ENCODE data around the gene TBC1D22A.

Gene TBC1D22A

DNA sequence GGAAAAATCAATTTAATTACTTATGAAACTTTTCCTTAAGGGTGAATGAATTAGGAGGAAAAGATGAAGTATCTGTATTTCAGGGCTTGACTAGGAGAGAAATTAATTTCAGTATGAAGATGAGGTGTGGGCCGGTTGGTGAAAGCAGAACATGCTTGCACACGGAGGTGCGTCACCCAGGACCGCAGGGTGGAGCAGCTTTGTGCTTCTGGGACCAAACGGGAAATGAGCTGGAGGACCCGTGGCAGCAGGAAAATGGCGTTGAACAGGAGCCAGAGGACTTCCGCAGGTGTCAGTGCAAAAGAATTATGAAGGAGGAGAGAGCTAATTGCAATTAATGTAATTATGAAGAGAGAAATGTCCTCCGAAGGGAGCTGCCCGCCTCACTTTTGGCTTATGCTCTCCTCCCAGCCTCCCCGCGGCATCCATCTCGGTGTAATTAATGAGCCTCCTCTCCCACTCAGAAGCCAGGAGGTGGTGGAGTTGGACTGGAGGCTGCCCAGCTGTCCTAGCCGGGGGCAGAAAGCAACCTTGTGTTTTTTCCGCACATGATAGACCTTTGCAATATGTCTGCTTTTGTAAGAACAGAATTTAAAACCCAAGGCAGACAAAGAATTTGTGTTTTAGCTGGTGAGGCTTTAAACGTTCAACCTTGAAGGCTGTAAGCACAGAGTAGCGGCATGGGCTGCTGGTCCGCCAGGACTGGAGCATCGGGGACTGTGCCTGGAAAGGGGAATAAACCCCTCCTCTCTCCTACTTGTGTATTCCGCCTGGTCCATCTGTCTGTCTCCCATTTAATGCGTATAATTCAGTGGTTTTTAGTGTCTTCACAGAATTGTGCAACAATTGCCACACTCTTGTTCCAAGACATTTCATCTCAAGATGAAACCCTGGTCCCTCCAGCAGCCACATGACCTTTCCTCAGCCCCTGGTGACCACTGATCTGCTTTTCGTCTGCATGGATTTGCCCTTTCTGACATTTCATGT, 180.6 kb downstream of the TBC1D22A start:
- no peak overlapping the region for H3K4me2 ChIP-seq (ENCODE audit: low read length)
- H3K27me3 ChIP-seq (ENCODE audit: control insufficient read depth, insufficient read depth, low read length): no peaks in the 10 kb centered on the region
- peaks cover 5% of the 10 kb centered on the region for H3K36me3 ChIP-seq (ENCODE audit: insufficient read depth, low read length)
- H3K4me1 ChIP-seq (ENCODE audit: control insufficient read depth, insufficient read depth, low read length): no peaks in the 10 kb centered on the region
- no peak overlapping the region for H3K9ac ChIP-seq (ENCODE audit: low read depth, low read length)
- H3K9me3 ChIP-seq (replicated peaks; ENCODE audit: low read length): no peaks in the 10 kb centered on the region
- no peak overlapping the region for H3K4me3 ChIP-seq (ENCODE audit: low read length)

DNA sequence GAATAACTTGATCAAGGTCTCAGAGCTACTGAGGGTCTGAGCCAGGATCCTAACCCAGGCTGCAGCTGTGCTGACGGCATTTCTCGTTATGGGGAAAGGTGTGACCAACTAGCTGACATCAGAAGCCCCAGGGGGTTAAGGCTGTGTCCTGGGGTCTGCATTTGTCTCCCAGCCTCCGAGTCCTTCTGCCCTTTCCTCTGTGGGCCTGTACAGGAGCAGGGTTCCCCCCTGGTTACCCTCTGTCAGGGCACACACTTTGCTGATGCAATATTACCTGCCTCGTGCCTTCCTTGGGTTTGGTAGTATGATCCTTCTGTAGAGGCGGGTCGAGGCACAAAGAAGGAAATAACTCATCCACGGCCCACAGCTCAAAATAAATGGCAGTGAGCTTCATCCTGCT, 183.0 kb downstream of the TBC1D22A start:
- H3K9me3 ChIP-seq (replicated peaks; ENCODE audit: low read length): no peaks in the 10 kb centered on the region
- no peaks in the 10 kb centered on the region for H3K27me3 ChIP-seq (ENCODE audit: control insufficient read depth, insufficient read depth, low read length)
- no peak overlapping the region for H3K4me3 ChIP-seq (ENCODE audit: low read length)
- no peak overlapping the region for H3K4me2 ChIP-seq (ENCODE audit: low read length)
- H3K4me1 ChIP-seq (ENCODE audit: control insufficient read depth, insufficient read depth, low read length): no peaks in the 10 kb centered on the region
- no peak overlapping the region for H3K9ac ChIP-seq (ENCODE audit: low read depth, low read length)
- H3K36me3 ChIP-seq (ENCODE audit: insufficient read depth, low read length): peaks cover 5% of the 10 kb centered on the region

DNA sequence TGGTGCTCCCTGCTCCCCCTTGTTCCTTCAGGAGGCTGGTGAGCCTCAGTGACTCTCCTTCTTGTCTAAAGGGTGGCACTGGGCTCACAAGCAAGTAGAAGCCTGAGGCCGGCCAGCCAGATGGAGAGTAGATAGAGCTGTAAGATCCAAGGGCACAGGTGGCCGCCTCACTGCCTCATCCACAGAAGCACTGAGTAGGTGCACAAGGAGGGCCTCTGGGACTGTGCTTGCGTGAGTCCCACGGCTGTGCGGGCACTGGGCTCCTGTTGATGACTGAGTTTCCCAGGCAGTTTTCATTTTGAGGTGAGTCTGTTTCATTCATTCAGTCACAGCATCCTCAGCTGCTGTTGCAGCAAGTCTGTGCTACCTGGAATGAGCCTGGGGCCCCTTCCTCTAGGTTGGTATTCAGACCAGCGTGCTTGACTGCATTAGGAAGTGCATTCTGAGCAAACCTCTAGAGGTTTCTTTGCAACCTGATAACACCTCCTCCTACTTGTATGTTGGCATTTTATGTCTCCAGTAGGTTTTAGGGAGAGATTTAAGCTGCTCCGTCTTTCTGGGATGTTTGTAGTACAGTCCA, 184.0 kb downstream of the TBC1D22A start:
- H3K4me1 ChIP-seq (ENCODE audit: control insufficient read depth, insufficient read depth, low read length): no peaks in the 10 kb centered on the region
- H3K4me3 ChIP-seq (ENCODE audit: low read length): no peak overlapping the region
- H3K9me3 ChIP-seq (replicated peaks; ENCODE audit: low read length): no peaks in the 10 kb centered on the region
- H3K27me3 ChIP-seq (ENCODE audit: control insufficient read depth, insufficient read depth, low read length): no peaks in the 10 kb centered on the region
- no peak overlapping the region for H3K4me2 ChIP-seq (ENCODE audit: low read length)
- H3K9ac ChIP-seq (ENCODE audit: low read depth, low read length): no peak overlapping the region
- H3K36me3 ChIP-seq (ENCODE audit: insufficient read depth, low read length): peaks cover 5% of the 10 kb centered on the region

DNA sequence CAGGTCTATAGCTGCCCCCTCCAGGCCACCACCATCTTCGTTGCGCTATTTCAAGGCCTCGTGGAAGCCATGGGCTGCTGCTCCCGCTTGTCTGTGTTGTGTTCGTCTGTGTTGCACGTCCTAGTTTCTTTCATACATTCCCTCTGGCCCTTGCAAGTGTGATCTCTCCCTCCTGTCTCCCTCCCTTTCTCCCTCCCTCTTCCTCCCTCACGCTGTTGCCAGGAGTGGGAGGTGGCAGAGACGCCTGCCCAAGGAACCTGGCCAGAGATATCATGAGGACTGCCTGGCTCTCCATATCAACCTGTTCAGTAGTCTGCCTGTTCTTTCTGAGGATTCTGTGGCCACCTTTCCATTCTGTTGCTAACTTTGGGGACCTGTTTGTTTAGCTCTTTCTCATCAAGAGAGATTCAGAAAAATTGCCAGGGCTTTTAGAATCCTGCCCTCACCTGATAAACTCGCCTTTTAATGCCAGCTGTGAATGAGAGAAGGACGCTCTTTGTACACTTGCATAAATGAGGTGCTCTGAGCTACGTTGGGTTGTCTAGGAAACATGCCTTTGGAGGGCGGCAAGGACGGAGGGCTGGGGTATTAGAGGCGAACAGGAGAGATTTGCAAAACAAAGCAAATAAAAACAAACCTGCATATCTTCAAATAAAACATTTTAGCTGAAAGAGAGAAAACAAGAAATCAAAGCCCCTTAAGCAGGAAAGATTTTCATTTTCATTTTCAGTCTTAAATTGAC, 185.2 kb downstream of the TBC1D22A start:
- Histone ChIP-seq H3K4me3 (ENCODE audit: low read length) (no peak overlapping the region), H3K4me1 (ENCODE audit: control insufficient read depth, insufficient read depth, low read length) (no peaks in the 10 kb centered on the region), H3K9me3 (replicated peaks; ENCODE audit: low read length) (no peaks in the 10 kb centered on the region), H3K36me3 (ENCODE audit: insufficient read depth, low read length) (peaks cover 5% of the 10 kb centered on the region), H3K4me2 (ENCODE audit: low read length) (no peak overlapping the region), H3K9ac (ENCODE audit: low read depth, low read length) (no peak overlapping the region), H3K27me3 (ENCODE audit: control insufficient read depth, insufficient read depth, low read length) (no peaks in the 10 kb centered on the region)

DNA sequence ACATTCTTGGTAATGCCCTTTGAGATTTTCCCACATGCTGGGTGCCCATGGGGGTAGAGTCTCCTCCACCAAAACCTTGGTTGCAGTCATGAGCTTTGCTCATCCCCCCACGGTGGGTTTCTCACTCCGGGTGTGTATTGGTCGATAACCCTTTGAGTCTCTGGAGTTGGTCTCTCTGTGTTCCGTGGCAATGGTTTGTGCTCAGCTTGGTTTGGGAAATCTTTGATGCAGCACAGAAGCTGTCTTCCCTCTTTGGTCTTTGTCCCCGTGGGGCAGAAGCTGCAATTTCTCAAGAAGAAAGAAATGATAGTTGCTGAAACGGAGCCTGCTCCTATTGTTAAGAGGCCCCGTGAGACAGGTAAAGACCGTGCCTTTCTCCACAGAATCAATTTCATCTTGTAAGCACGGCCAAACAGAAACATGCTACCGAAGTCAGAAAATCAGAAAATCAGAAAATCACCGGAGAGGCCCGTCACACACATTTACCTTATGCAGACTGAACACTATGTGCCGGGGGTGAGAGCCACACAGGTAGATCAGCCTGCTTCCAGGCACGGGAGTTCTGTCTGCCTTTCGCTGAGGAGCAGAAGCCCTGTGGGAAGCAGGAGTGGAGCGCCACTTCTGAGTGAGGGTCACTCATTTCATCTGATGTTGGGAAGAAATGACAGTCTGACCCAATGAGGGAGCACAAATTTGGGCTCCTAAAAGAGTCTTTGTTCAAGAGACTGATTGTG, 186.1 kb downstream of the TBC1D22A start:
- Histone ChIP-seq H3K4me2 (ENCODE audit: low read length) (no peak overlapping the region), H3K9ac (ENCODE audit: low read depth, low read length) (no peak overlapping the region), H3K36me3 (ENCODE audit: insufficient read depth, low read length) (no peaks in the 10 kb centered on the region), H3K27me3 (ENCODE audit: control insufficient read depth, insufficient read depth, low read length) (no peaks in the 10 kb centered on the region), H3K4me3 (ENCODE audit: low read length) (no peak overlapping the region), H3K4me1 (ENCODE audit: control insufficient read depth, insufficient read depth, low read length) (no peaks in the 10 kb centered on the region), H3K9me3 (replicated peaks; ENCODE audit: low read length) (no peaks in the 10 kb centered on the region)

DNA sequence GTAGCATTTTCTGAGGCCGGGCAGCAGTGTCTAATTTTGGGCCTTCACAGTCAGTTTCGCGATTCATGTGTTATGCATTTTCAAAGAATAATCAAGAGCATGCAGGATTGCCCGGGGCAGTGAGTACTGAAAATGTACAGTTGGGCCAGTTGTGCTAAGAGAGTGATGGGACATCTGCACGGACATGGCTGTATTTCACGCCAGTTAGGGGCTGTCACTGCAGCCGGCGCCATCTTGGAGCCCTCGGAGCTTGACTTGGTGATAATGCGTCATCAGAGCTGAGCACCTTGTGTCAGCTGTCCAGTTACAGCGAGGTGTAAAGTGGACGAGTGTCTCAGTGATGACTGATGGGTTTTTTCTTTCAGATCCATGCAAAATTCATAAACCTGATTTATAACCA, 188.9 kb downstream of the TBC1D22A start:
- Histone ChIP-seq H3K4me3 (ENCODE audit: low read length) (no peak overlapping the region), H3K9me3 (replicated peaks; ENCODE audit: low read length) (no peaks in the 10 kb centered on the region), H3K36me3 (ENCODE audit: insufficient read depth, low read length) (no peaks in the 10 kb centered on the region)

DNA sequence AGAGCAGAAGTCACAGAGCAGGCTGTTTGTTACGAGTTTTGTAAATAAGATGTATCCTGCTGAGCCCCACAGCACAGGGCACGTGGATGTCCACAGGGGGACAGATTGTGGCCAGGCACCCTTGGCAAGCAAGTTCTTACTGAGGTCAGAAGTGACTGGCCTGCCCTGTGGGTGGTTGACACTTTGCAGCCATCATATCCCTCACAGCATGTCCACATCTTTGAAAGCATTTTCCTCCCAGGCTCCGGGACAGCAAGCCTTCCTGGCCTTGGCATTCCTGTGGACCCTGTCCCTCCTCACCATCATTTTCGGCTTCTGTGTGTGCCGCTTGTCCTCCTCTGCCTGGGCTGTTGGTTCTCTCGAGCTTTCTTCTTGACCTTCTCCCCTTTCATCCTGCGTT, 189.5 kb downstream of the TBC1D22A start:
- H3K4me1 ChIP-seq (ENCODE audit: control insufficient read depth, insufficient read depth, low read length): no peaks in the 10 kb centered on the region
- no peaks in the 10 kb centered on the region for H3K9me3 ChIP-seq (replicated peaks; ENCODE audit: low read length)
- H3K4me3 ChIP-seq (ENCODE audit: low read length): no peak overlapping the region
- no peak overlapping the region for H3K9ac ChIP-seq (ENCODE audit: low read depth, low read length)
- no peaks in the 10 kb centered on the region for H3K36me3 ChIP-seq (ENCODE audit: insufficient read depth, low read length)
- no peaks in the 10 kb centered on the region for H3K27me3 ChIP-seq (ENCODE audit: control insufficient read depth, insufficient read depth, low read length)
- H3K4me2 ChIP-seq (ENCODE audit: low read length): no peak overlapping the region

More for the DNA sequence above, 188.9 kb downstream of the TBC1D22A start:
- H3K4me2 ChIP-seq (ENCODE audit: low read length): no peak overlapping the region
- H3K9ac ChIP-seq (ENCODE audit: low read depth, low read length): no peak overlapping the region
- H3K27me3 ChIP-seq (ENCODE audit: control insufficient read depth, insufficient read depth, low read length): no peaks in the 10 kb centered on the region
- no peaks in the 10 kb centered on the region for H3K4me1 ChIP-seq (ENCODE audit: control insufficient read depth, insufficient read depth, low read length)

DNA sequence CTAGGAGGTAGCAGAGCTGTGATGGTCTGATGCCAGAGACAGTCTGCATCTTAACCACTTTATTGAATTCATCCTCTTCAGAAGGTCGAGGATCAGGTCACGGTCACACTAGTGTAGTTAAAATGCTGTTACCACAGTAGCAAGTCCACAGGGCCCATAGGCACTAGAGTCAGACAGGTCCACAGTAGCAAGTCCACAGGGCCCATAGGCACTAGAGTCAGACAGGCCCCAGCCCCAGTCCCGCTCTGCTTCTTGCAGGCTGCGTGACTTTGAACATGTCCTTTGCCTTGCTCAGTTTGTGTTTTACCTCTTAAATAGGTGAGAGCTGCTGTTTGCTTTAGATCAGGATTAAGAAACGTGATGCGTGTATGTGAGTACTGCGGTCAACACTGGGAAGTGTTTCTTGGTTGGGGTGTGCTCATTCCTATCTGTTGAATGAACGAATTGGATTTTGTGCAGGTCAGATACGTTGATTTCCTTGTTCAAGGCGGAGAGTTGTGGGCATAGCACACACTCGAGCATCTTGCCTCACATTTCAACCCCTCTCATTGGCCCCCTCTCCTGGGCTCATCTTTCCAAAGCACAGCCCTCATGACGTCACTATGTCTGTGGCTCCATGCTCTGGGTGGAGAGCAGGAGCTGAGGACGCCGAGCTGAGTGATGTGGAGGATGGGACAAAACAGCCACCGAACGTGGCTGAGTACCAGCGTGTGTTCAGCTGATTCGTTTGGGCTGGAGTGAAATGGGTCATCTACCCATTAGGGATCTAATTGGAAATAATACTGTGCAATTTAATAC, 191.7 kb downstream of the TBC1D22A start:
- no peak overlapping the region for H3K4me3 ChIP-seq (ENCODE audit: low read length)
- H3K4me2 ChIP-seq (ENCODE audit: low read length): no peak overlapping the region
- H3K9me3 ChIP-seq (replicated peaks; ENCODE audit: low read length): no peaks in the 10 kb centered on the region
- H3K36me3 ChIP-seq (ENCODE audit: insufficient read depth, low read length): no peaks in the 10 kb centered on the region
- peaks cover 2% of the 10 kb centered on the region for H3K4me1 ChIP-seq (ENCODE audit: control insufficient read depth, insufficient read depth, low read length)
- H3K27me3 ChIP-seq (ENCODE audit: control insufficient read depth, insufficient read depth, low read length): no peaks in the 10 kb centered on the region
- no peak overlapping the region for H3K9ac ChIP-seq (ENCODE audit: low read depth, low read length)

DNA sequence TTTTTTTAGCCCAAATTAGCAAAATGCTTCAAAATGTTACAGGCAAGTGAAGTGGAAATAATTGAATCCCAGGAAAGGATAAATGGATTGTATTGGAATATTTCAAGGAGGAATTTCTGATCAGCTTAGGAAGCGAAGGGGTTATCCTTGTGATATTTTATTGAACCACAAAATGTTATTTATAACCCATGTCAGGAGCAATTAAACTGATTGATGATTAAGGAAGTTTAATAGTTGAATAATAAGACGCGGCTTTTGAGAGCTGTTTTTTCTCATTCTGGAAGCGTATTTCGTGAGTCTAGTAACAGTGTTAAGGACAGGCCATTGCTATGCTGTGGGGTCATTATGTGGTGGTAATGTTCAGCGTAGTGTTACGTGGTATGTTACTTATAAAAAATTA, 192.3 kb downstream of the TBC1D22A start:
- no peaks in the 10 kb centered on the region for H3K9me3 ChIP-seq (replicated peaks; ENCODE audit: low read length)
- H3K9ac ChIP-seq (ENCODE audit: low read depth, low read length): no peak overlapping the region
- no peak overlapping the region for H3K4me2 ChIP-seq (ENCODE audit: low read length)
- H3K27me3 ChIP-seq (ENCODE audit: control insufficient read depth, insufficient read depth, low read length): no peaks in the 10 kb centered on the region
- no peaks in the 10 kb centered on the region for H3K36me3 ChIP-seq (ENCODE audit: insufficient read depth, low read length)
- H3K4me1 ChIP-seq (ENCODE audit: control insufficient read depth, insufficient read depth, low read length): peaks cover 8% of the 10 kb centered on the region
- no peak overlapping the region for H3K4me3 ChIP-seq (ENCODE audit: low read length)

DNA sequence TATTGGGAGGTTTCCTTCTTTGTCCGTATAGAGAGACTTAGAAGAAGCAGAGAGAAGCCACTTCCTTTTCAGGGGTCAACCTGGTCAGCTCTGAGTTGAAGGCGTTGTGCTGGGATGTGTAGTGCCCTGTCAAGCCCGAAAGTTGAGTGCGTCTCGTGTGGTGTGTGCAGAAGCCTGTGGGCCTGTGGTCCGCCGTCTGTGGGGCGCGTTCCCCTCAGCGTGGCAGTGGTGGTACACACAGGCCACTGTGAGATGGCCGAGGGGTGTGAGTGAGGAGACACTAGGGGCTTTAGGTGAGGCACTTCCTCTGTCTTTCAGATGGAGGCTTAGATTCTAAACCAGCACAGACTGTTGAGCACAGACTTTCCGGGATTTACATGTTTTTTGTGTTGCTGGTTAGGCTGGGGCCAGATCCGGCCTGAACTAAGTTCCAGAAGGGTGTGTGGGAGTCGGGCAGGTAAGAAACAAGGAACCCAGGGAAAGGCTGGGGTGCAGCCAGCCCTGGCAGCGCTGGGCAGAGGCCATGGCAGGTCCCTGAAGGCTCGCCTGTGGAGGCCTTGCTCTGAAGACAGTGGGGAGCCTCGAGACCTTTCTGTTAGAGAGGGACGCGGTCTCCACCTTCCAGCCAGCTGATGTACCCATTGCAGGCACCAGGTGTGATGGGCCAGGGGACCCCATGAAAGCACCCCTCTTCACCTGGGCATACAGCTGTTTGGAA, 194.2 kb downstream of the TBC1D22A start:
- no peaks in the 10 kb centered on the region for H3K27me3 ChIP-seq (ENCODE audit: control insufficient read depth, insufficient read depth, low read length)
- H3K4me1 ChIP-seq (ENCODE audit: control insufficient read depth, insufficient read depth, low read length): peaks cover 9% of the 10 kb centered on the region
- no peaks in the 10 kb centered on the region for H3K36me3 ChIP-seq (ENCODE audit: insufficient read depth, low read length)
- H3K4me3 ChIP-seq (ENCODE audit: low read length): no peak overlapping the region
- no peak overlapping the region for H3K9ac ChIP-seq (ENCODE audit: low read depth, low read length)
- no peaks in the 10 kb centered on the region for H3K9me3 ChIP-seq (replicated peaks; ENCODE audit: low read length)
- H3K4me2 ChIP-seq (ENCODE audit: low read length): no peak overlapping the region
